DMS 273 (cell line): ENCODE data around the gene UGT1A10.

ENCODE experiments used
- DNase-seq: peaks from one replicate; lab custom pipeline; 2025; ENCODE audit not compliant: unreplicated experiment; lab: John Stamatoyannopoulos, UW

Gene UGT1A10

GRCh38 chr2:233819884-233820773, 183.9 kb downstream of the UGT1A10 start:
- no peak for DNase-seq

- no peak for DNase-seq
Measured at GRCh38 chr2:233820774-233821105, 184.5 kb downstream of the UGT1A10 start.

GRCh38 chr2:233821196-233821595, 184.9 kb downstream of the UGT1A10 start:
- DNase-seq: no peak

GRCh38 chr2:233821709-233822100, 185.5 kb downstream of the UGT1A10 start:
- no peak for DNase-seq

GRCh38 chr2:233822101-233822771, 186.0 kb downstream of the UGT1A10 start:
- DNase-seq: no peak
